Measurements from ENCODE around the gene ATXN7L3. TPM values are rescaled to one million over a fixed set of nuclear protein-coding genes. Genes with fewer than 3 reads are reported as not detected.
A peak's percentile ranks its signal among the peaks of the same experiment; 100 is the strongest.

The ATXN7L3 gene
- total and polyA plus RNA-seq, 9 of the 15 experiments (the other 6 are each of a cell fraction or from before 2014, with no cell fraction given), result 0.62 to 66.1 (median 33.2) TPM

DNA sequence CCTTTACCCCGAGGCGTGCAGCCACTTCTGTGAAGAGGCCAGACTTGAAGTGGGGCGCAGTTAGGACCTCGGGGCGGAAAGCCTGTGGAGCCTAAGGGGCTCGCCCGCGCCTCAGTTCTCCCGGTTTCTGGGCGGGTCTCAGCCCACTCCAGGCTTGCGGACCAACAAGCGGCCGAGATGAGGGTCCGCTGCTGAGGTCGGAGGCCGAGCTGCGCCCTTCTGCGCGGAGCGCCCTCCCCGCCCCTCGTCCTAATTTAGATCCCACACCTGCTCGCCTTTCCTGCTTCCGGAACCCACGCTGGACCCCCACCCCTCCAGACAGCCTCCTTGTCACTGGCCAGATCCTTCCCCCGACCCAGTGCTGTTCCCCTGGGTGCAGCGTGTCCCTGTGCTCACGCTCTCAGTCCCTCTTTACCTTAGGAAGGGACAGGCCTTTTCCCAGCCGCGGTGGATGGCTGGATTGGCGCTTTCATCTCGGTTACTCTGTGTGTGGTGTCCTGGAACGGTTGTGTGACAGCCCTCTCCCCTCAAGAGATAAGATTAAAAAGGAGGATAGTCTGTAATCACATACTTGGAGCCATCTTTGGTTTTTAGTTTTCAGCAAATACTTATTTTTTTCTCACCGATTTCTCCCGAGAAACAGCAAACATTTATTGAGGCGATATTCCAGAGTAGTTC is 933 bp upstream of the ATXN7L3 start (continued):
- TF ChIP-seq, protein P1, sequence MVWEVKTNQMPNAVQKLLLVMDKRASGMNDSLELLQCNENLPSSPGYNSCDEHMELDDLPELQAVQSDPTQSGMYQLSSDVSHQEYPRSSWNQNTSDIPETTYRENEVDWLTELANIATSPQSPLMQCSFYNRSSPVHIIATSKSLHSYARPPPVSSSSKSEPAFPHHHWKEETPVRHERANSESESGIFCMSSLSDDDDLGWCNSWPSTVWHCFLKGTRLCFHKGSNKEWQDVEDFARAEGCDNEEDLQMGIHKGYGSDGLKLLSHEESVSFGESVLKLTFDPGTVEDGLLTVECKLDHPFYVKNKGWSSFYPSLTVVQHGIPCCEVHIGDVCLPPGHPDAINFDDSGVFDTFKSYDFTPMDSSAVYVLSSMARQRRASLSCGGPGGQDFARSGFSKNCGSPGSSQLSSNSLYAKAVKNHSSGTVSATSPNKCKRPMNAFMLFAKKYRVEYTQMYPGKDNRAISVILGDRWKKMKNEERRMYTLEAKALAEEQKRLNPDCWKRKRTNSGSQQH (CRISPR knock-in tag; IDR thresholded peaks at IDR 0.05), result 0 out of 2 replicates have a peak, but pooled peaks have one; percentile 38
- TF ChIP-seq YBX1 (IDR thresholded peaks at IDR 0.05), result no peak
- no peak for TF ChIP-seq ELF4 (CRISPR knock-in tag; IDR thresholded peaks at IDR 0.05)
- no peak for TF ChIP-seq GTF2F1 (IDR thresholded peaks at IDR 0.05; ENCODE audit: low read depth, low read length)
- no peak for TF ChIP-seq ZNF24 (IDR thresholded peaks at IDR 0.05)
- no peak for TF ChIP-seq ZNF263 (CRISPR knock-in tag; IDR thresholded peaks at IDR 0.05; ENCODE audit: borderline replicate concordance)
- no peak for TF ChIP-seq FOXJ2 (tag; IDR thresholded peaks at IDR 0.05)
- peak; percentile 64; the same call in 1 of the 2 replicates for TF ChIP-seq GABPB1 (CRISPR knock-in tag; IDR thresholded peaks at IDR 0.05)
- no peak for TF ChIP-seq NRF1 (conservative IDR thresholded peaks at IDR 0.05 in 1 of 2, IDR thresholded peaks at IDR 0.05 in 1 of 2)
- no peak for TF ChIP-seq HDAC8 (tag; IDR thresholded peaks at IDR 0.05)
- TF ChIP-seq CAMTA2 (CRISPR knock-in tag; conservative IDR thresholded peaks at IDR 0.05), result no peak
- TF ChIP-seq ZNF282 (CRISPR knock-in tag; IDR thresholded peaks at IDR 0.05), result no peak
- TF ChIP-seq RBM17 (IDR thresholded peaks at IDR 0.05; ENCODE audit: borderline replicate concordance, low read depth, low read length), result no peak
- TF ChIP-seq KLF10 (CRISPR knock-in tag; IDR thresholded peaks at IDR 0.05), result no peak
- no peak for TF ChIP-seq PURB (CRISPR knock-in tag; IDR thresholded peaks at IDR 0.05; ENCODE audit: low read depth)
- no peak for TF ChIP-seq ZNF197 (CRISPR knock-in tag; IDR thresholded peaks at IDR 0.05; ENCODE audit: low read depth)
- TF ChIP-seq, protein P2, sequence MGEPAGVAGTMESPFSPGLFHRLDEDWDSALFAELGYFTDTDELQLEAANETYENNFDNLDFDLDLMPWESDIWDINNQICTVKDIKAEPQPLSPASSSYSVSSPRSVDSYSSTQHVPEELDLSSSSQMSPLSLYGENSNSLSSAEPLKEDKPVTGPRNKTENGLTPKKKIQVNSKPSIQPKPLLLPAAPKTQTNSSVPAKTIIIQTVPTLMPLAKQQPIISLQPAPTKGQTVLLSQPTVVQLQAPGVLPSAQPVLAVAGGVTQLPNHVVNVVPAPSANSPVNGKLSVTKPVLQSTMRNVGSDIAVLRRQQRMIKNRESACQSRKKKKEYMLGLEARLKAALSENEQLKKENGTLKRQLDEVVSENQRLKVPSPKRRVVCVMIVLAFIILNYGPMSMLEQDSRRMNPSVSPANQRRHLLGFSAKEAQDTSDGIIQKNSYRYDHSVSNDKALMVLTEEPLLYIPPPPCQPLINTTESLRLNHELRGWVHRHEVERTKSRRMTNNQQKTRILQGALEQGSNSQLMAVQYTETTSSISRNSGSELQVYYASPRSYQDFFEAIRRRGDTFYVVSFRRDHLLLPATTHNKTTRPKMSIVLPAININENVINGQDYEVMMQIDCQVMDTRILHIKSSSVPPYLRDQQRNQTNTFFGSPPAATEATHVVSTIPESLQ (CRISPR knock-in tag; IDR thresholded peaks at IDR 0.05), result no peak
- no peak for TF ChIP-seq ETV5 (CRISPR knock-in tag; IDR thresholded peaks at IDR 0.05; ENCODE audit: low read depth)
- TF ChIP-seq FOXP1 (CRISPR knock-in tag; IDR thresholded peaks at IDR 0.05), result no peak
- no peak for TF ChIP-seq FOXM1 (IDR thresholded peaks at IDR 0.05; ENCODE audit: low read depth)
- TF ChIP-seq FOXM1 (CRISPR knock-in tag; IDR thresholded peaks at IDR 0.05; ENCODE audit: low read depth), result no peak
- no peak for TF ChIP-seq ETS2 (tag; IDR thresholded peaks at IDR 0.05; ENCODE audit: borderline replicate concordance, poor library complexity, severe bottlenecking)
- TF ChIP-seq, protein P3, sequence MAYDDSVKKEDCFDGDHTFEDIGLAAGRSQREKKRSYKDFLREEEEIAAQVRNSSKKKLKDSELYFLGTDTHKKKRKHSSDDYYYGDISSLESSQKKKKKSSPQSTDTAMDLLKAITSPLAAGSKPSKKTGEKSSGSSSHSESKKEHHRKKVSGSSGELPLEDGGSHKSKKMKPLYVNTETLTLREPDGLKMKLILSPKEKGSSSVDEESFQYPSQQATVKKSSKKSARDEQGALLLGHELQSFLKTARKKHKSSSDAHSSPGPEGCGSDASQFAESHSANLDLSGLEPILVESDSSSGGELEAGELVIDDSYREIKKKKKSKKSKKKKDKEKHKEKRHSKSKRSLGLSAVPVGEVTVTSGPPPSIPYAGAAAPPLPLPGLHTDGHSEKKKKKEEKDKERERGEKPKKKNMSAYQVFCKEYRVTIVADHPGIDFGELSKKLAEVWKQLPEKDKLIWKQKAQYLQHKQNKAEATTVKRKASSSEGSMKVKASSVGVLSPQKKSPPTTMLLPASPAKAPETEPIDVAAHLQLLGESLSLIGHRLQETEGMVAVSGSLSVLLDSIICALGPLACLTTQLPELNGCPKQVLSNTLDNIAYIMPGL (CRISPR knock-in tag; IDR thresholded peaks at IDR 0.05), result no peak
- TF ChIP-seq, protein P4, sequence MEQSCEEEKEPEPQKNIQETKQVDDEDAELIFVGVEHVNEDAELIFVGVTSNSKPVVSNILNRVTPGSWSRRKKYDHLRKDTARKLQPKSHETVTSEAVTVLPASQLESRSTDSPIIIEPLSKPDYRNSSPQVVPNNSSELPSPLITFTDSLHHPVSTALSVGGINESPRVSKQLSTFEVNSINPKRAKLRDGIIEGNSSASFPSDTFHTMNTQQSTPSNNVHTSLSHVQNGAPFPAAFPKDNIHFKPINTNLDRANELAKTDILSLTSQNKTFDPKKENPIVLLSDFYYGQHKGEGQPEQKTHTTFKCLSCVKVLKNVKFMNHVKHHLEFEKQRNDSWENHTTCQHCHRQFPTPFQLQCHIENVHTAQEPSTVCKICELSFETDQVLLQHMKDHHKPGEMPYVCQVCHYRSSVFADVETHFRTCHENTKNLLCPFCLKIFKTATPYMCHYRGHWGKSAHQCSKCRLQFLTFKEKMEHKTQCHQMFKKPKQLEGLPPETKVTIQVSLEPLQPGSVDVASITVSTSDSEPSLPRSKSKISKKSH (CRISPR knock-in tag; IDR thresholded peaks at IDR 0.05), result no peak

Data from K562 (cell line).